Neural cell (in vitro differentiated cells): ENCODE data around the gene CPEB3.

Experiments used
- CTCF ChIP-seq: fragments of 450-650 bp; IDR thresholded peaks from 2 replicates; pipeline ENCODE4 v1.5.1; 2014; ENCODE audit warnings: antibody characterized with exemption, mild to moderate bottlenecking, moderate library complexity; ENCODE audit not compliant: poor library complexity, severe bottlenecking
- EP300 ChIP-seq: fragments of 450-650 bp; conservative IDR thresholded peaks from 2 replicates; pipeline ENCODE4 v1.6.1; 2014; ENCODE audit warnings: antibody characterized with exemption, mild to moderate bottlenecking, moderate library complexity; ENCODE audit not compliant: poor library complexity, severe bottlenecking
- EZH2 ChIP-seq: fragments of 200-600, 300-800 bp; shearing (Covaris generic), sonication (generic); IDR thresholded peaks from 2 replicates; pipeline ENCODE4 v1.6.1; 2014; ENCODE audit warnings: antibody characterized with exemption, low read length, borderline replicate concordance, mild to moderate bottlenecking; ENCODE audit not compliant: insufficient read depth, poor library complexity, severe bottlenecking
- MXI1 ChIP-seq: fragments of 450-650 bp; conservative IDR thresholded peaks from 2 replicates; pipeline ENCODE4 v1.6.1; 2014; ENCODE audit warnings: antibody characterized with exemption, mild to moderate bottlenecking; ENCODE audit not compliant: poor library complexity, severe bottlenecking
- POLR2AphosphoS5 ChIP-seq: IDR thresholded peaks from 2 replicates; pipeline ENCODE4 v1.6.1; 2012
- RAD21 ChIP-seq: fragments of 450-650 bp; conservative IDR thresholded peaks from 2 replicates; pipeline ENCODE4 v1.6.1; 2014; ENCODE audit warnings: antibody characterized with exemption, mild to moderate bottlenecking, moderate library complexity
- REST ChIP-seq: IDR thresholded peaks from 2 replicates; pipeline ENCODE4 v1.6.1; 2012; ENCODE audit warnings: borderline replicate concordance
- TAF1 ChIP-seq: IDR thresholded peaks from 2 replicates; pipeline ENCODE4 v1.6.1; 2012; ENCODE audit warnings: low read depth

- TF ChIP-seq POLR2AphosphoS5 (no peak), REST (no peak), MXI1 (no peak), CTCF (no peak), EZH2 (no peak), EP300 (no peak), TAF1 (no peak), RAD21 (no peak)
These were observed 25.1 kb downstream of the CPEB3 start for GRCh38 chr10:92265687-92266258.
